Melanocyte of skin (primary cell): ENCODE results near the gene FAM234B. TPM values are rescaled to one million over a fixed set of nuclear protein-coding genes. Genes with fewer than 3 reads are reported as not detected.

ENCODE experiments used
- total RNA-seq, 2 donors: library from RNA; depleted of rRNA; stranded (reverse); fragments of >200 nt; gene quantifications; 2 replicates each; pipeline ENCODE4 v1.2.3, GENCODE V29; 2012

The FAM234B gene, protein sequence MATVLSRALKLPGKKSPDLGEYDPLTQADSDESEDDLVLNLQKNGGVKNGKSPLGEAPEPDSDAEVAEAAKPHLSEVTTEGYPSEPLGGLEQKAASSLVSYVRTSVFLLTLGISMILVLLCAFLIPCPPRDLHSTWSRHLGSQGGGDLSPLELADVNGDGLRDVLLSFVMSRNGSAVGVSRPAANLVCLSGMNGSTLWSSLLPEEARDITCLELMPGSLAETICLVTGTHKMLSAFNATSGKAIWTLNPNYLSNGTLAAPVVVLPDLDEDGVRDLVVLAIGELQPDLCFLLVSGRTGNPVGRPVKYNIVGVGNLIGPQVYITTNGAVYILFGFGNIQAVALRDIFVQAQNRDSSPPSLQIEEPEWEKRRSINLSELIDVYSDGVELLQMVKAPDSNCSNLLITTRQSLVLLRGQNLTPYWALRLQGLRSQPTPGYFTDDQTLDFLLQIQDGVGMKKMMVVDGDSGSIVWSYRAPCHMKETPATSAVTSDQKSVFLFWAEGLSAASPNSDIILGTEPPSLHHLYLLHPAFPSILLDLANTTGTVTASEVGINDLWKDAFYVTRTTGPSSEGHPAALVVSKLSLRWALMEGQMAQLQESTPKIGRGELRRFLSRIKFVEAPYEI
- total RNA-seq: 10 to 100 TPM; 12.4 to 17.0 TPM

DNA sequence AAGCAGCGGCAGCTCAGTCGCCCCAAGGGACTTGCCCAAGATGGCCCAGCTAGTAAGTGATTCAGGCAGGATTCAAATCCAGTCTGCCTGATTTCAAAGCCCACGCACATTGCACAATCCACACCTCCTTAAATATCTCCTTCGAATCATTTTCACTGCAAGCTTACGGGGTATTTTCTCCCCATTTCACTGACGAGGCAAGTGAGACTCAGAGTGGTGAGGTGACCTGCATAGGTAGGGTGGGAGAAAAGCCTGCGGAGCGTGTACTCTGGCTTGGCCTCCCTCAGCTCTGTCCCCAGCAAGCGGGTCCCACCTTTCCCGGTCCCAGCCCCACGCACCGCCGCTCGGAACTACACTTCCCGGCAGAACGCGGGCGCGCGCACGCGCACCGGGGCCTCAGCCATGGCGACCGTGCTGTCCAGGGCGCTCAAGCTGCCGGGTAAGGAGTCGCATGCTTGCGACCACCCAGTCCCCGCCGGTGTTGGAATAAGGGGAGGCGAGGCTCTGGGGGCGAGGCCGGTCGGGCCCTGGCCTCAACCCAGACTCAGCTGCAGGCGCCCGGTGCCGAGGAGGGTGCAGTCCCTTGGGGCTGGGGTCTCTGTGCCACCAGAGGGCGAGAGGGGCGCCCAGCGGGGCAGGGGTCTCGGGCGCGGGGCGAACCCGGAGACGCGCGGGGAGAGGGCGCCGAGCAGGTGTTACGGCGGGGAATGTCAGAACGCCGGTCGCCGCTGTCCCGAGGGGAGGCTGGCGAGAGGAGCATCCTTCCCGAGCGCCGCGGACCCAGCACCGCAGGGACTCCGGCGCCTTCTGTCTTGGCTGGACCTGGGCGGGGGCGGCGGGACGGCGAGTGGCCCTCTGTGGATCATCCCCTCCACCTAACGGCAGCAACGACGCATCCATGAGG, at the start of gene FAM234B:
TSS of gene FAM234B (plus strand) at position 380 of the 904 bp plus-strand sequence. CDS start at position 403, 23 bp downstream.

GRCh38 chr12:12999959-13000615, 44.1 kb upstream of the FAM234B start, which contains the start of gene HEBP1:
Gene HEBP1, minus strand, starts transcription at chr12:13000265. Its CDS starts 151 bp downstream, at chr12:13000114.

DNA sequence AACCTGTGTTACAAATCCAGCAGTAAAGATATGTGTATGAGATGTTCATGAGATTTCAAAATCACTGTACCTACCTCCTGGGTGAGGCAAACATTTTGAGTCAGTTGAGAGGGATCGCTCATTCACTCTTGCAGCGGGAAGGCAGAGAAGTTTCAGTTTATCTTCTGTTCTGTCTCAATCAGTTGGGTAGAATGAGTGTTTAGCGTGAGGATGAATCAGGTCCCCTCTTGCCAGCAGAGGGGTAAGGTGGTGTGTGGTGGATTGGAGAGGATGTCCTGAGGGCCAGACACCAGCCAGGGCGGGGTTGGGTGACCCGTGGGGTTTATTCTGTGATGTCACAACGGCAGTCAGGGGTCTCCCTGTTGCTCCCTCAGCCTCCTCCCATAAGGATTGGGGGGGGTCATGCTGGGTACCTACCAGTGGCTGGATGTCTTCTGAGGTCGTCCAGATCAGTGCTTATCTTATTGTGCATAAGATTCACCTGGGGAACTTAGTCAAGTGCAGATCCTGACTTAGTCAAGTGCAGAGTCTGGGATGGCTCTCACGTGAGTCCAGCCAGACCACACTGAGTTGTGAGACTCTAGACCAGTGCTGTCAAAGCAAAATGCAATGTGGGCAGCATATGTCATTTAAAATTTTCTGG, 59.3 kb downstream of the FAM234B start, which contains the start of gene GSG1:
TSS of gene GSG1 (minus strand) at position 277 of the 643 bp plus-strand sequence. CDS start at position 122, 155 bp downstream.

Other genes with a start within 250 kb of the FAM234B start
- gene DDX47, start 231.0 kb upstream of the FAM234B start, total RNA-seq: 10 to 100 TPM; 63.0 to 71.9 TPM
- 10 to 100 TPM; 28.9 to 39.6 TPM for gene GPRC5A, start 152.8 kb upstream of the FAM234B start, total RNA-seq
- not detected for gene GPRC5D, start 92.2 kb upstream of the FAM234B start, total RNA-seq
- 10 to 100 TPM; 11.4 to 36.6 TPM for gene HEBP1, start 44.1 kb upstream of the FAM234B start, total RNA-seq
- not detected for gene GSG1, start 59.3 kb downstream of the FAM234B start, total RNA-seq
- 100 to 1,000 TPM in 1 of 2 donors, 10 to 100 TPM in 1; 88.9 to 140 TPM for gene EMP1, start 152.3 kb downstream of the FAM234B start, total RNA-seq